ENCODE results near the gene MAT2A.

Gene MAT2A

DNA sequence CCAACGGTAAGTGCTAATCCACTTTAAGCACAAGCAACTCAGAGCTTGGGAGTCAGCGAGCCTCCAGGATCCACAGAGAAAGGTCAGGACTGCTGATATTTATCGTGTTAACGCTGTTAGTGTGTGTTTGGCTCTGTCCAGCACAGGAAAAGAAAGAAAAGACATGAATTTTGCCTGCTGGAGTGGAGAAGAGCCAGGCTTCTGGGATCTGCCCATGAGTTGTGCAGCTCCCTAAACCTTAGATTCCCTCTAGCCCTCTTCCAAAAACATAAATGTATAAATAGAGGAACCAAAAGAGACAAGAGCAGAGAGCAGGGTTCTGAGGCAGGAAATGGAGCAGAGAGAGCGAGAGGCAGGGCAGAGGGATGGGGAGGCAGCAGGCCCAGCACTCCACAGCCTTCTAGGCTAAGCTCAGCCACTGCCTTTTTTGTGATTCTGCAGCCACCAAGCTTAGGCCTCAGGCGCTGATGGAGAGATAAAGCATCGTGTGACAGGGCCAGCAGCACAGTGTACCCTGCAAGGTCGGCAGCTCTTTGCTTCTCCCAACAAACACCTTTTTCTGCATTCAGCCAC, 14.5 kb upstream of the MAT2A start:
- DNase-seq = peak; percentile 76

DNA sequence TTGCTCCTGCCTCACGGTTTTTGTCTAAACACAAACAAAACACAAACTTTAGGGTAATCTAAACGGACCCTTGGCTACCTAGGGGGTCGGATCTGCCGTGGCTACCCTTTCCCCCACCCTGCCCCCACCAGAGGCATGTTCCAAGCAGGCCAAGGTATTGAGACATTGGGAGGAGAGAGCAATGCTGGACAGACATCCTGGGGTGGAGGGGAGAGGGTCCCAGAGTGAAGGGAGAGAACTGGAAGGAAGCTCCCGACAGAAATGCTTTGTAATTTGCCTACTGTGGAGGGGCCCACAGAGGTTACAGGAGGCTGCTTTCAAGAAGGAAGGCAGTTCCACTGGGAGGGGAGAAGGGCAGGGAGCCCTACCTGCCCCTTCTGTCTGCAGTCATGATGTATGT, 13.9 kb upstream of the MAT2A start:
- peak; percentile 27 for DNase-seq

DNA sequence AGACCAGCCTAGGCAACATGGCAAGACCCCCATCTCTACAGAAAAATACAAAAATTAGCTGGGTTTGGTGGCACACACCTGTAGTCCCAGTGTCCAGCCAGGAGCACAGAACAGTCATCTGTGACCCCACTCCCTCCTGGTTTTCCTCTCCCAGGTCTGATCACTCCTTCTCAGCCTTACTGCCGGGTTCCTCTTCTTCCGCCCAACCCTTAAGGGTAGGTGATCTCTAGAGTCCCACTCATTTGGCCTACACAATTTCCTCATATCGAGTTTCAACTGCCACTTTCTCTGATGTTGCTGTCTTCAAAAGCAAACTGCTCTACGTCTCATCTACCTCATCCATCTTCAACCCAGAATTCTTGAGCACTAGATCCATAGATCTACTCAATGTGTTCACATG, 13.4 kb upstream of the MAT2A start:
- no peak for DNase-seq

DNA sequence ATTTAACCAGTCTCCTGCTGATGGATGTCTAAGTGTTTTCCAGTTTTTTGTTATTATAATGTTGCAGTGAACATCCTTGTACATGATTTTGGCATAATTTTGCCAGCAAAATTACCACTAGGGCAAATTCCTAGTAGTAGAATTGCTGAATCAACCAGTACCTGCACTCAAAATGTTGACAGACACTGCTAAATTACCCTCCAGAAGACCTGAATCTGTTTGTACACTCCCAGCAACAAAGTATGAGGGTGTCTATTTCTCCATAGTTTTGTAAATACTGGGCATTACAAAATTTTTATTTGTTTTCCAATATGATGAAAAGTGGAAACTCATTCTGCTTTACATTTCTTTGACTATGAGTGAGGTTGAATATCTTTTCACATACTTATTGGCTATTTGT, 11.2 kb upstream of the MAT2A start:
- no peak for DNase-seq

DNA sequence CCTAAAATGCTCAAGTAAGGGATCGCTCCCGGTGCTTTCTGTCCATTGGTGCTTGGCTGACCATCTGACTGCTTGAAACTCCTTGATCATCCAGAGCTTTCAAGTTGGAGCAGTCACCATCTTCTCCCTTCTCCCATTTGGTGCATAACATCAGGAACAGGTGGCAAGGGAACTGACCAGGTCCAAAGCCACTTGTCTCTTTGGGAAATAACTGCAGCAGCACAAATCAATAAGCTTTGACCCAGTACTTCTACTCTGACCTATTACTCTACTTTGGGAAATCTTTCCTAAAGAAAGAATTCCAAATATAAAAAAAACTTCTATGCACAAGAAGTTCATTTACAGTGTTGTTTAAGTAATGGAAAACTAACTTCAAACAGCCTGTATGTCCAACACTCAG, 10.6 kb upstream of the MAT2A start:
- DNase-seq = no peak

DNA sequence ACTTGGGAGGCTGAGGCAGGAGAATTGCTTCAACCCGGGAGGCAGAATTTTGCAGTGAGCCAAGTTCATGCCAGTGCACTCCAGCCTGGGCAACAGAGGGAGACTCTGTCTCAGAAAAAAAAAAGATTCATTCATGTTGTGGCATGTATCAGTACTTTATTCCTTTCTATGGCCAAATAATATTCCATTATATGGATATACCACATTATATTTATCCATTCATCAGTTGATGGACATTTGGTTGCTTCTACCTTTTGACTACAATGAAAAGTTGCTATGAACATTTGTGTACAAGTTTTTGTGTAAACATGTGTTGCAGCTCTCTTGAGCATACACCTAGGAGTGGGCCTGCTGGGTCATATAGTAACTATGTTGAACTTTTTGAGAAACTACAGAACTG, 9.2 kb upstream of the MAT2A start:
- DNase-seq = no peak

DNA sequence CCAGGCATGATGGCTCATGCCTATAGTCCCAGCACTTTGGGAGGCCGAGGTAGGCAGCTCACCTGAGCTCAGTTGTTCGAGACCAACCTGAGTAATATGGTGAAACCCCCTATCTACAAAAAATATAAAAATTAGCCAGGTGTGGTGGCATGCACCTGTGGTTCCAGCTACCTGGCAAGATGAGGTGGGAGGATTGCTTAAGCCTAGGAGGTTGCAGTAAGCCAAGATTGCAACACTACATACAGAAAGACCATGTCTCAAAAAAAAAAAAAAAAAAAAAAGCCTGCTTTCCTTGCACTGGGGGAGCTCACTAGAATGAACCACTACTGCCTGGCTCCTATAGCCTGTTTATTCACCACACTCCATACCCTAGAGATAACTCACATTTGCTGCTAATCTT, 7.4 kb upstream of the MAT2A start:
- no peak for DNase-seq

DNA sequence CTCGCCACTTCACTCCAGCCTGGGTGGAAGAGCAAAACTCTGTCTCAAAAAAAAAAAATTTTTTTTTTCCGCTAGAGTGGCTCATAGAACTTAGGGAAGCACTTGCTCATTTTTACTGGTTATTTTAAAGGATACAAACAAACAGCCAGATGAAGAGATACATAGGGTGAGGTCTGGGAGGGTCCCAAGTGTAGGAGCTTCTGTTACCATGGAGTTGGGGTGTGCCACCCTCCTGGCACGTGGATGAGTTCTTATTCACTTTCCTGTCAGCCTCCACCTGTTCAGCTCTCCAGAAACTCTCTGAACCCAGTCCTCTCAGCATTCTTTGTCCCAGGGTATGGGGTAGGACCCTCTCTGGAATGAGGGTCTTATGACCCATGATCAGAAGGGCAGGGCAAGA, 4.9 kb upstream of the MAT2A start:
- DNase-seq = no peak

DNA sequence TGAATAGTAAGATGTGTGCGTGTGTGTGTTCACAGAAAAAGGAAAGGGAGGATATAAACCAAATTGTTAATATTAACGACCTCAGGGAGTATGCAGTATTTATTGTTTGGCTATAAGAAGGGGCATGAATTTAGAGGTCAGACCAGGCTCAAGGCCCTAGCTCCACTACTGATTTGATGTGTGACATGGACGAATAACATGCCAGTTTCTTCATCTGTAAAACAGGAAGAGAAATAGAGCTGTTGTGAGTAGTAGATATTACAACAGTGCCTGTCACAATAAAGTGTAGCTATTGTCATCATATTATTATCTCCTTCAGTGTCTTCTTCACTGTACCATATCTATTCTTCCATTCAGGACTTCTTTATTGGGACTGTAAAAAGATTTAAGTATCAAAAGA, 4.1 kb upstream of the MAT2A start:
- no peak for DNase-seq

DNA sequence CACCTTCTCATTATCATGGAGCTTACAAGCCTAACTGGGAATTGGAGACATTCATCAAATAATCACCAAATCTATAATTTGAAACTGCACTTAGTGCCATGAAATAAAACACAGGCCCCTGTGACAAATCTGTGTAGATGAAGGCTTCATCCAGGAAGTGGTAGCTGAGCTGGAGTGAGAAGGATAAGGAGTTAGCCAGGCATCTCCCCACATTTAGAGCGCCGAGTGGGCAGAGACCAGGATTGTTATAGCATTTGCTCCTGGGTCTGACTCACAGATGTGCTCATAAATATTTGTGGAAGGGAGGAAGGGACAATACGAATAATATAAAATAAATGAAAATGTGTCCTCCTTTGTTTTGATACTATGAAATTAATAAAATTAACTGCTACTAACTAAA, 2.5 kb upstream of the MAT2A start:
- peak; percentile 37 for DNase-seq

DNA sequence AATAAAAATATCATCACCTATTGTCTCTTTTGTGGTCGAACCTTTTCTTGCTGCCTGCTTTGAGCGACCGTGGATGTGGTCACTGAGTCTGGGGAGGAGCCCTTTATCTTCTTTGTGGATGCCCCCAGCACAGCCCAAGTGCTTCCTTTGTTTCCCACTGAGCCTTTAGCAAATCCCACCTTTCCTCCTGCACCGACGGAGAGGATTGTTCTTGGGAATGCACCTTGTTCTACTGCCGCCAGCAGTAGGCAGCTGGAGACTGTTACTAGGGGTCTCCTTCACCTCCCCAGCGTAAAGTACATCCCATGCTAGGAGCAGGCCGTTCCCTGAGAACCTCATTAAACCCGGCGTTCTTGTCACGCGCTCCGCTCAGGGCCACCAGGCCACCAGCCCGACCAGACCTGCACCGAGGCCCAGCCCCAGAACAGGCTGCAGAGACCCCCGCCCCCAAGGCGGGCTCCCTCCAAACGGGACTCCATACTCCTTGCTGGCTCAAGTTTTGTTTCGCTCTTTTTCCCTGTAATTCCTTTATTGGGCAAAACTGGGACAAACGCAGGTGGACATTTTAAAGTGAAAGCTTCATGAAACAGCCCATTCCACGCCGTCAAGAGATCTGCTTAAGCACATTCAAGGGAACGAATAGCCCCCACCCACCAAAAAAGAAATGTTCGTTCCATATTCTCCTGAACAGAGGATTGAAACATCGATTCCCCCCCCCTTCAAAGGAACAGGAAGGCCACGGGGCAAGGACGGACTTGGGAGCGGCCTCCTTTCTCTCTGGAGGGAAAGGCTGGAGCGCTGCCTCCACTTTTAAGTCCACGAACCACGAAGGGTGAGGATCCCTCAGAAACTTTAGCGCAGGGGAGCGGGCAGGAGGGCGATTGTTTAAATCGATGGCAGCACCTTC, 1.1 kb upstream of the MAT2A start:
- DNase-seq = peak; percentile 91

DNA sequence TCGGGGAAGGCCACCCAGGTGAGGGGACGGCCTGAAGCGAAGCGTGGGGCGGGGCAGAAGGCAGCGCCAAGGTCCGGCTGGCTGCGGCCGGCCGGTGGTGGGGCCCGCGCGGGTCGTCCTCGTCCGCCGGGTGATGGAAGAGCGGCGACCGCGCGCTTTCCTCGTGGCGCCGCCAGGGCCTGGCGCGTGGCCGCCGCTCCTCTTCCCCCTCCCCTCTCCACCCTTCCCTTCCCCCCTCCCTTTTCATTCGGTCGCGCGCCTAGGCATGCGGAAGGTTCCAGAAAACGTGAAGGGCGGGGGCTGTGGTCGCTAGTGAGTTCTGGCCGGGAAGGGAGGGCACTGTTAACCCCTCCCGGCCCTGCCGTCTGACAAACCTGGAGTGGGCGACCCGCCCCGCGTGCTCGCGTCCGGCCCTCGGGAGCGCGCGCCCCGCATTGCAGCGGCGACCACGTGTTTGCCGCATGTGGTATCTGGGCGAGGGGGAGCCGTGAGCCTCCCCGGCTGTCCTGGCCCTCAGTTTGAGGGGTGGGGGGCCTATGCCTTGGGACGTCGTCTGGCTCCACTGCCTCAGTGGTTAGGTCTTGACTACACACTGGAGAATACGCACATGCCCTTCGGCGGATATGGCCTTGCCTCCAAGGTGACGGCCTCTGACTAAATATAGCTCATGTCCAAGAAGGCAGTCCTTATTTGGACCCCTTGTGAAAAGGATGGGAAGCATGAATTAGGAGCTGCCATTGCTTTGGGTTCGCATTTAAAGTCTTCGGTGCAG, 579 bp downstream of the MAT2A start:
- DNase-seq = peak; percentile 70

DNA sequence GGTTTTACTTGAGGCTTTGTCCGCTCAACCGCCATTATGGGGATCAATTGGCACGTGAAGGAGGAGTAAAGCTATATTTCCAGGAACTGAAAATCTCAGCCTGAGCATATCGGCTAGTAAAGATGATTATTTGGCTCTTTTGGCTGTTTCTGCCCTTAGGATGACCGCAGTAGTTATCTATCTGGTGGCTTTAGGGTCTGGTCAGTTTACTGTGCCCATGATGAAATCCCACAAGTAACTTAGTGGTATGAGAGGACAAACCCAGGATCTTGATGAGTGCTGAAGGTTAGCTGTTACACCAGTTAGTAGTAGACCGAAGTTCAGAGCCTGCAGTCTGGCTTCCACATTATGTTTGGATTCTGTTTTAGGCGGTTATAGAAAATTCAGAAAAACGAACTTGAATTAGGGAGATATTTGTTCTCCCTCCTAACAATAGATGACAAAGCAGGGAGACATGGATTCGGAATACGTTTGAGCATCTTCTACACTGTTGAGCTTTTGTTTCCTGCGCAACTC, 1.2 kb downstream of the MAT2A start:
- DNase-seq = peak; percentile 61

DNA sequence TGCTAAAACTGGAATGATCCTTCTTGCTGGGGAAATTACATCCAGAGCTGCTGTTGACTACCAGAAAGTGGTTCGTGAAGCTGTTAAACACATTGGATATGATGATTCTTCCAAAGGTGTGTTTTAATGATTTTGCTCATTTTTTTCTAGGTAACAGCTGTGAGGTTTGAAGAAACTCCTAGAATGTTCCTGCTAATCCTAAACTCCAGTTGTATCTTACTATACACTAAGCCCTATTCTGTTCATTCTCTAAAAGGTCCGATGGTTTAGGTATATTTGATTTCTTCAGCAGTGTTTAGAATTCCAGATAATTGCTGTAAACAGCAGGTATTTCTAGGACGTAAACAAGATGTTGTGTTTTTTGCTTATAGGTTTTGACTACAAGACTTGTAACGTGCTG, 2.3 kb downstream of the MAT2A start:
- no peak for DNase-seq

DNA sequence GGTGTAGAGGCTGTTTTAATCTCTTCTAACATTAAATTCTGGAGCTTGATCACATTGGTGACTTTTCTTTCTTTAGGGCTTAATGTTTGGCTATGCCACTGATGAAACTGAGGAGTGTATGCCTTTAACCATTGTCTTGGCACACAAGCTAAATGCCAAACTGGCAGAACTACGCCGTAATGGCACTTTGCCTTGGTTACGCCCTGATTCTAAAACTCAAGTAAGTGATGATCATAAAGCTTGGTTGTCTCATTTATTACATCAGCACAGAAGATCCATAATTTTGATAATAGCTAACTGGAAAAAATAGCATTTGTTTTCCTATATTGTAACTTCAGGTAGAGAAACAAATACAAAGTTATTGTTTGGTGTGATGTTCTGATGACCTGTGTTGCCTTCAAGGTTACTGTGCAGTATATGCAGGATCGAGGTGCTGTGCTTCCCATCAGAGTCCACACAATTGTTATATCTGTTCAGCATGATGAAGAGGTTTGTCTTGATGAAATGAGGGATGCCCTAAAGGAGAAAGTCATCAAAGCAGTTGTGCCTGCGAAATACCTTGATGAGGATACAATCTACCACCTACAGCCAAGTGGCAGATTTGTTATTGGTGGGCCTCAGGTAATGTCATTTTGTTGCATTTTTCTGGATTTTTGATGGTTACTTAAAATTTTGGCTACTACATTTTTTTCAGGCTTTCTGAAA, 2.9 kb downstream of the MAT2A start:
- DNase-seq = no peak

DNA sequence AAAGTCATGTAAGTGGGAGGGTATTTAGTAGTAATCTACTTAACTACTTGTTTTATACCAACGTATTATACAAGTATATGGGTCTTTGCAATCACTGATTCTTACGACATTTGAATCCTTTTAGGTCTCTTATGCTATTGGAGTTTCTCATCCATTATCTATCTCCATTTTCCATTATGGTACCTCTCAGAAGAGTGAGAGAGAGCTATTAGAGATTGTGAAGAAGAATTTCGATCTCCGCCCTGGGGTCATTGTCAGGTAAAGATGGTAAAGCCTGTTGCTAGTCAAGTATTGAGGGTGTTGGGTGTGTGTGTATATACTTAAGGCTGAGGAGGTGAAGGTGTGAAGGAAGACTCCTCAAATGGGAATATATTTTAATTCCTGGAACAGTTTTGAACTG, 3.8 kb downstream of the MAT2A start:
- DNase-seq = no peak

DNA sequence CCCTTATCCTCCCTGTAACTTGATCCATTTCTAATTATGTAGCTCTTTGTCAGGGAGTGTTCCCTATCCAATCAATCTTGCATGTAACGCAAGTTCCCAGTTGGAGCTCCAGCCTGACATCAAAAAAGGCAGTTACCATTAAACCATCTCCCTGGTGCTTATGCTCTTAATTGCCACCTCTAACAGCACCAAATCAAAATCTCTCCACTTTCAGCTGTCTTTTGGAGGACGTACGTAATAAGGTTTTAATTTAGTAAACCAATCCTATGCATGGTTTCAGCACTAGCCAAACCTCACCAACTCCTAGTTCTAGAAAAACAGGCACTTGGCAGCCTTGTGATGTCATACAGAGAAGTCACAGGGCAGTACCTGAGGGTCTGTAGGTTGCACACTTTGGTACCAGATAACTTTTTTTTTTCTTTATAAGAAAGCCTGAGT, 5.3 kb downstream of the MAT2A start:
- peak; percentile 28 for DNase-seq

DNA sequence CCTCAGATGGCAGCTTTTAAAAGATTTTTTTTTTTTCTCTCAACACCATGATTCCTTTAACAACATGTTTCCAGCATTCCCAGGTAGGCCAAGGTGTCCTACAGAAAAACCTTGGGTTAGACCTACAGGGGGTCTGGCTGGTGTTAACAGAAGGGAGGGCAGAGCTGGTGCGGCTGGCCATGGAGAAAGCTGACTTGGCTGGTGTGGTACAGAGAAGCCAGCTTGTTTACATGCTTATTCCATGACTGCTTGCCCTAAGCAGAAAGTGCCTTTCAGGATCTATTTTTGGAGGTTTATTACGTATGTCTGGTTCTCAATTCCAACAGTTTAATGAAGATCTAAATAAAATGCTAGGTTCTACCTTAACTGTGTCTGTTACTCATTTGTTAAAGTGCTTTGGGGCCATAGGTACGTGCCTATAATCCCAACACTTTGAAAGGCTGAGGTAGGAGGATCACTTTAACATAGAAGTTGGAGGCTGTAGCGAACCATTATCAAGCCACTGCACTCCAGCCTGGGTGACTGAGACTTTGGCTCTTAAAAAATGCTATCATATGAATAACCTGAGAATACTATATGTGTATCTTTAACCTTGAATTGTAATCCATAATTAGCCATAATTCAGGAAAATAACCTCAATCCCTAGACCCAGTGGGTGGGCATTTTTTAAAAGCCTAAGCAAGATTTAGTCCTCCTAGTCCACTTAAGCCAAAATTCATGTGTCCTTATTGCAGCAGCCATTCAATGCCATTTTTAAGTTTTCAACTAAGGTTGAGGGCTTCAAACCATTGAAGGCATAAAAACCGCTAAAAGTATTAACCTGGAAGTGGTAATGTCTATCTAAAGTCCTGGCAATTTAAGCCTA, 6.2 kb downstream of the MAT2A start:
- DNase-seq = peak; percentile 60

DNA sequence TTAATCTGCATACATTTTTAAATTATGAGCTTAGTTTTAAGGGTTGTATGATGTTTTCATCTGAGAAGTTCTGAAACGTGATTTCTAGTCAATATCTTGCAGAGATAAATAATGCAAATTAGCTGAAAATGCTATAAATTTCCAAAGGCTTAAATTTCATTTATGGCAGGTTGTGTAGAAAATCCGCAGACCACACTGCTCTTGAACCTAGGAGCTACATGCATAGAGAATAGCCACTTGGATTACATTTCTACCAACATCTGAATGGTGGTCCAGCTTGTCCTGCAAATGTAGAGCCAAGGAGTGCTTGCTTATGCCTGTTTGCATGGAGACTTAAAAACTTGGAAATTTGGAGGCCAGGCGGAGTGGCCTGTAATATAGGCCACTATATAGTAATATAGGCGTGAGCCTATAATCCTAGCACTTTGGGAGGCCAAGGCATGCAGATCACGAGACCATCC, 6.8 kb downstream of the MAT2A start:
- DNase-seq = peak; percentile 83

DNA sequence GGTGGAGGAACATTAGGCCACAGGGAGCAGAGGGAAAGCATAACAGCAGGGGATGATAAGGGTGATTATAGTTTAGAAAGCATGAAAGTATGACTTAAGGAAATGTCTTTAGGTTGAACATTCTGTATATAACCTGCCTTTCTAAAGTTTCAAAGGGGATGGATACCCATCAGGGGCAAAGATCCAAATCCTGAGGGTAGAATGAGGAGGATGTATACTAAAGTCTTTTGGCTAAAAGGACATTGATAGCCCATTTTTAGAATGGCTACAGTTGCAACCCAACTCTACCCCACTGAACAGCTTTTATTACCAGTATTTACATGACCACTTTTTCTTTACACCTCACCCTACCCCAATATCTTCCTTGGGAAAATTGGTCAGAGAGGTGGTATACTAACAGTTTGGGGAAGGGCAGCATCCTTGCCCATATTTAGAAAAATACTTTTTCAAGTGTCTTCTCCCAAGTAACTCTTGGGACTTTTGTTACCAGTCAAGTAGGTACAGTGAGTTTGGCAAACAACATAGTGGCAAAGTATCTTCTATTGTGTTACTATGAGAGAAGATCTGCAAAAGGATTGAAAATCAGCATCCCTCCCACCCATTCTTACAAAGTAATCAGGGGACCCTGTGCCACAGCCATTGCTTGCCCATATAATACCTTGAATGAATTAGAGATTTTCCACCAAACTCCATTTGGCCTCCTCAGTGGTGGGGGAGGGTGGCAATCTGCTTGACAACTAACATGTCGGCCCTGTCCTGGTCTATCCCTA, 8.3 kb downstream of the MAT2A start:
- peak; percentile 58 for DNase-seq

Measured in NCI-H82 (cell line).